ENCODE measurements around the gene PER3. TPM values are rescaled to one million over a fixed set of nuclear protein-coding genes. Genes with fewer than 3 reads are reported as not detected.
A peak's percentile ranks its signal among the peaks of the same experiment; 100 is the strongest.

The PER3 gene
- polyA plus RNA-seq, 2 of the 4 experiments (the other 2 are of a cell fraction) = 1.9 to 3.7 TPM

DNA sequence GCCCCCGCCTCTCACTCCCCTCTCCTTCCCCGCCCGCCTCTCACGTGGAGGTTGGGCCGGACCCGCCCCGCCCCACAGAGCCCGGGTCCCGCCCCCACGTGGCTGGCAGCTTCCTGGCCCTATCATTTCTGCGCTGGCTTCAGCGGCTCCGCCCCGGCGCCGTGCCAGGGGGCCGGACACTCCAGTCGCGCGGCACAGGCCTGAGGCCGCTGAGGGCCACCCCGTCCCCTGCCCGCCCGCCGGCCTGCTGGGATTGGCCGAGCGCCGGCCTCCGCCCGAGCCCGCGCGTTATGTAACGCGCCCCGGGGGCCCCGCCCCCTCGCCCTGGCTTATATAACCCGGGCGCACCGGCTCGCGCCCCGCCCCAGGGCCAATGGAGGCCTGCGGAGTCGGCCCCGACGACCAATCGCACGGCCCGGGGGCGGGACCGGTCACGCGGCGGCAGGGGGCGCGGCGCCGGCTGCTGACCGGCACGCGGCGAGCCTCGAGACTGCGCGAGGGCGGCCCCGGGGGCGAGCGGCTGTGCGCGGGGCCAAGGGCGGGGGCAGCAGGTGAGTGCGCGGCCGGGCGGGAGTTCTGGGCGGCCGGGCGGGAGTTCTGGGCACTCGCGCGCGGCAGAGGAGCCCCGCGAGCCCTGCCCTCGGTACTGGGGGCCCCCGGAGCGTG, at the start of gene PER3 (continued):
- TF ChIP-seq ELK1 (IDR thresholded peaks at IDR 0.05; ENCODE audit: low read depth, low read length) = no peak
- no peak for TF ChIP-seq POLR2AphosphoS2 (conservative IDR thresholded peaks at IDR 0.05; ENCODE audit: low read length)
- no peak for TF ChIP-seq RNF2 (IDR thresholded peaks at IDR 0.05; ENCODE audit: borderline replicate concordance, low read depth)
- TF ChIP-seq NPAS2 (CRISPR knock-in tag; IDR thresholded peaks at IDR 0.05; ENCODE audit: borderline replicate concordance) = peak; percentile 93
- TF ChIP-seq ESRRA (IDR thresholded peaks at IDR 0.05; ENCODE audit: borderline replicate concordance, low read length) = no peak
- no peak for TF ChIP-seq POLR2A (IDR thresholded peaks at IDR 0.05; ENCODE audit: low read length)
- no peak for TF ChIP-seq EHMT2 (IDR thresholded peaks at IDR 0.05; ENCODE audit: low read depth)
- TF ChIP-seq HEYL (CRISPR knock-in tag; IDR thresholded peaks at IDR 0.05) = no peak
- TF ChIP-seq, protein P1, sequence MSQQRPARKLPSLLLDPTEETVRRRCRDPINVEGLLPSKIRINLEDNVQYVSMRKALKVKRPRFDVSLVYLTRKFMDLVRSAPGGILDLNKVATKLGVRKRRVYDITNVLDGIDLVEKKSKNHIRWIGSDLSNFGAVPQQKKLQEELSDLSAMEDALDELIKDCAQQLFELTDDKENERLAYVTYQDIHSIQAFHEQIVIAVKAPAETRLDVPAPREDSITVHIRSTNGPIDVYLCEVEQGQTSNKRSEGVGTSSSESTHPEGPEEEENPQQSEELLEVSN (IDR thresholded peaks at IDR 0.05; ENCODE audit: borderline replicate concordance, low read depth) = peak; percentile 77
- TF ChIP-seq ZSCAN20 (CRISPR knock-in tag; IDR thresholded peaks at IDR 0.05) = no peak
- TF ChIP-seq EHF (CRISPR knock-in tag; IDR thresholded peaks at IDR 0.05) = no peak
- no peak for TF ChIP-seq FOSB (CRISPR knock-in tag; IDR thresholded peaks at IDR 0.05)
- TF ChIP-seq TFCP2L1 (CRISPR knock-in tag; IDR thresholded peaks at IDR 0.05) = no peak
- TF ChIP-seq RFX5 (IDR thresholded peaks at IDR 0.05) = peak; percentile 78
- TF ChIP-seq KDM1A (IDR thresholded peaks at IDR 0.05; ENCODE audit: low read depth) = no peak
- TF ChIP-seq ATOH8 (CRISPR knock-in tag; IDR thresholded peaks at IDR 0.05; ENCODE audit: low read depth) = no peak
- TF ChIP-seq HES2 (IDR thresholded peaks at IDR 0.05) = no peak
- TF ChIP-seq HOXB13 (CRISPR knock-in tag; IDR thresholded peaks at IDR 0.05; ENCODE audit: low read depth) = no peak
- no peak for TF ChIP-seq RARB (CRISPR knock-in tag; IDR thresholded peaks at IDR 0.05)
- TF ChIP-seq FOSL2 (IDR thresholded peaks at IDR 0.05) = no peak
- TF ChIP-seq FOSL2 (CRISPR knock-in tag; IDR thresholded peaks at IDR 0.05) = no peak
- no peak for TF ChIP-seq JUN (IDR thresholded peaks at IDR 0.05)
- no peak for TF ChIP-seq SMC3 (IDR thresholded peaks at IDR 0.05)
- peak; percentile 33; the same call in 1 of the 2 replicates for TF ChIP-seq MYC (IDR thresholded peaks at IDR 0.05; ENCODE audit: borderline replicate concordance, low read length)
- TF ChIP-seq ZC3H11A (IDR thresholded peaks at IDR 0.05) = no peak
- TF ChIP-seq KDM5A (IDR thresholded peaks at IDR 0.05) = no peak
- TF ChIP-seq PHF8 (IDR thresholded peaks at IDR 0.05; ENCODE audit: borderline replicate concordance, low read depth) = no peak

DNA sequence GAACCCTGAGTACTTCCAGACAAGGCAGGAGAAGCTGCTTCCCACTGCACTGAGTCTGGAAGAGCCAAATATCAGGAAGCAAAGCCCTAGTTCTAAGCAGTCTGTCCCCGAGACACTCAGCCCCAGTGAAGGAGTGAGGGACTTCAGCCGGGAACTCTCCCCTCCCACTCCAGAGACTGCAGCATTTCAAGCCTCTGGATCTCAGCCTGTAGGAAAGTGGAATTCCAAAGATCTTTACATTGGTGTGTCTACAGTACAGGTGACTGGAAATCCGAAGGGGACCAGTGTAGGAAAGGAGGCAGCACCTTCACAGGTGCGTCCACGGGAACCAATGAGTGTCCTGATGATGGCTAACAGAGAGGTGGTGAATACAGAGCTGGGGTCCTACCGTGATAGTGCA, 46.0 kb upstream of the PER3 start:
- WGBS (ENCODE audit: missing lambda C conversion rate) = 75% methylated on average over 5 of the region's 6 CpGs
- no peak overlapping the region for H3K27ac ChIP-seq
- CTCF ChIA-PET = interaction anchor here (2.2 to 7.2 kb wide), 2 partner anchors 15 to 71 kb away, joined by 15 to 36 read pairs; no protein-coding TSS in a partner anchor
- FAIRE-seq = no peak
- POLR2A ChIA-PET = no interaction called here
- TF ChIP-seq JUN (IDR thresholded peaks at IDR 0.05) (no peak), EHF (CRISPR knock-in tag; IDR thresholded peaks at IDR 0.05) (no peak)
- no peaks in the 10 kb centered on the region for H3K4me1 ChIP-seq
- DNase-seq (ENCODE audit: low read depth in 1 of 2, low spot score in 1 of 2) = no peak
- no peak for ATAC-seq
- no peaks in the 10 kb centered on the region for H3K9me3 ChIP-seq
- H3K4me2 ChIP-seq = no peak overlapping the region
- H3K4me3 ChIP-seq = no peak overlapping the region
